Thyroid gland (tissue), 4 donors: ENCODE measurements around the gene SYNGR4. TPM values are rescaled to one million over a fixed set of nuclear protein-coding genes. Genes with fewer than 3 reads are reported as not detected.

Experiments used
- DNase-seq, 2 donors: peaks; one replicate each; pipeline ENCODE4 v3.0.0-alpha.2; 2019
- H3K27ac ChIP-seq, 3 donors: fragments of 200-600 bp; sonication (generic); 1 replicate in 2 of 3; 2 replicates in 1 of 3; pipeline ENCODE4 v1.5.1; 2016 to 2019; ENCODE audit warnings: mild to moderate bottlenecking in 1 of 3, moderate library complexity in 1 of 3
- H3K27me3 ChIP-seq: fragments of 200-600 bp; sonication (generic); one replicate; pipeline ENCODE4 v1.5.1; 2019
- H3K36me3 ChIP-seq, 2 donors: fragments of 200-600 bp; sonication (generic); one replicate each; pipeline ENCODE4 v1.5.1; 2016 to 2019
- H3K4me1 ChIP-seq, 2 donors: fragments of 200-600 bp; sonication (generic); one replicate each; pipeline ENCODE4 v1.5.1; 2017 to 2019
- H3K4me3 ChIP-seq, 3 donors: fragments of 200-600 bp; sonication (generic); replicated peaks in 1 of 3; 1 replicate in 2 of 3; 2 replicates in 1 of 3; pipeline ENCODE4 v1.5.1; 2016; ENCODE audit warnings: mild to moderate bottlenecking in 1 of 3
- H3K9me3 ChIP-seq: fragments of 200-600 bp; sonication (generic); one replicate; pipeline ENCODE4 v1.5.1; 2017
- CTCF ChIP-seq, 6 experiments: fragments of 200-600 bp in 3 of 6; fragments of 450-650 bp in 3 of 6; sonication (generic) in 3 of 6; IDR thresholded peaks; one replicate each; pipeline ENCODE4 v1.5.1; 2016 to 2019; ENCODE audit warnings: antibody characterized with exemption in 6 of 6, mild to moderate bottlenecking in 2 of 6, inconsistent platforms in 1 of 6, moderate library complexity in 1 of 6
- POLR2A ChIP-seq, 2 donors: fragments of 450-650 bp; IDR thresholded peaks; one replicate each; pipeline ENCODE4 v1.6.1; 2017; ENCODE audit warnings: antibody characterized with exemption in 2 of 2, mild to moderate bottlenecking in 2 of 2, moderate library complexity in 1 of 2
- WGBS, 2 donors: methylation state at CpG; one replicate each; pipeline ENCODE4 v1.1.5; 2017; 5-methylcytosine and 5-hydroxymethylcytosine counted together
- intact Hi-C: fragments of 100-400 bp; cut with DNase I; formaldehyde crosslinking; loops from one replicate; pipeline ENCODE4 v1.15.1; 2023
- total RNA-seq, 4 donors: library from RNA; depleted of rRNA; stranded (reverse); fragments of >200 nt; gene quantifications; one replicate each; pipeline ENCODE4 v1.2.3, GENCODE V29; 2016

Gene SYNGR4
- total RNA-seq, 4 donors from 2014 or later, result not detected

GRCh38 chr19:48405010-48405659 lies 41.0 kb downstream of the SYNGR4 start:
- Histone ChIP-seq H3K9me3 (no peaks in the 10 kb centered on the region), H3K4me3 (no peak overlapping the region), H3K27ac (no peak overlapping the region), H3K27me3 (no peaks in the 10 kb centered on the region), H3K36me3 (no peaks in the 10 kb centered on the region), H3K4me1 (no peaks in the 10 kb centered on the region)
- WGBS, 2 donors, result 88 to 94% methylated on average over 11 to 13 of the region's 27 CpGs
- DNase-seq, result no peak
- intact Hi-C loops, result no loop called here
- TF ChIP-seq CTCF (IDR thresholded peaks at IDR 0.05), result no peak
- no peak for TF ChIP-seq POLR2A (IDR thresholded peaks at IDR 0.05)

GRCh38 chr19:48405850-48406249 lies 41.7 kb downstream of the SYNGR4 start:
- H3K4me1 ChIP-seq, result no peaks in the 10 kb centered on the region
- TF ChIP-seq POLR2A (IDR thresholded peaks at IDR 0.05), result no peak
- no peak for TF ChIP-seq CTCF (IDR thresholded peaks at IDR 0.05)
- no peak overlapping the region for H3K4me3 ChIP-seq
- H3K27me3 ChIP-seq, result no peaks in the 10 kb centered on the region
- no peaks in the 10 kb centered on the region for H3K36me3 ChIP-seq
- H3K27ac ChIP-seq, result no peak overlapping the region
- DNase-seq, result no peak
- intact Hi-C loops, result no loop called here
- 86 to 87% methylated on average over 13 of the region's 13 CpGs for WGBS, 2 donors
- no peaks in the 10 kb centered on the region for H3K9me3 ChIP-seq

DNA sequence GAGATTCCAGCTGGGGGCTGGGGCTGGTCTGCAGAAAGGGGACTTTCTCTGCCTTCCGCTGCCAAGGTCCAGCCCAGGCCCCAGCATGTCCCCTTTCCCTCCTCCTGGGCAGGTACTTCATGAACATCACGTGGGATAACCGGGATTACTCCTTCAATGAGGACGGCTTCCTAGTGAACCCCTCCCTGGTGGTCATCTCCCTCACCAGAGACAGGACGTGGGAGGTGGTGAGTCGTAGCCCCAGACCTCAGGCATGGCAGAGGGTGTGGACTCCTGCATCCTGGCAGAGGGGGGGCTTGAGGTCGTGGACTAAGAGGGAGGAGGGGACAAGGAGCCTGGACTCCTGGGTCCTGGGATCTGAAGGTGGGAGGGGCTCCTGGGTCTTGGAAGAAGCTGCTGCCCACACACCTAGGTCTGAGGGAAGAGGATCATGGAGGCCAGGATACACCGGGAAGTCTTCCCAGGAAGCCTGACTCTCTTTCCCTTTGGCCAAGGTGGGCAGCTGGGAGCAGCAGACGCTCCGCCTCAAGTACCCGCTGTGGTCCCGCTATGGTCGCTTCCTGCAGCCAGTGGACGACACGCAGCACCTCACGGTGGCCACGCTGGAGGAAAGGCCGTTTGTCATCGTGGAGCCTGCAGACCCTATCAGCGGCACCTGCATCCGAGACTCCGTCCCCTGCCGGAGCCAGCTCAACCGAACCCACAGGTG lies 49.9 kb downstream of the SYNGR4 start:
- DNase-seq, result peak; percentile 29 to 38
- H3K27ac ChIP-seq, result peak overlapping the region in 1 of 3 donors; percentile 61
- no peak for TF ChIP-seq CTCF (IDR thresholded peaks at IDR 0.05)
- no peak for TF ChIP-seq POLR2A (IDR thresholded peaks at IDR 0.05)
- H3K4me3 ChIP-seq, result peak overlapping the region in 1 of 3 donors; percentile 22
- peaks cover 13 to 26% of the 10 kb centered on the region in 2 donors for H3K4me1 ChIP-seq
- H3K36me3 ChIP-seq, result no peaks in the 10 kb centered on the region
- 31 to 39% methylated on average over 14 to 19 of the region's 24 CpGs for WGBS, 2 donors
- intact Hi-C loops, result no loop called here
- no peaks in the 10 kb centered on the region for H3K9me3 ChIP-seq
- H3K27me3 ChIP-seq, result no peaks in the 10 kb centered on the region

DNA sequence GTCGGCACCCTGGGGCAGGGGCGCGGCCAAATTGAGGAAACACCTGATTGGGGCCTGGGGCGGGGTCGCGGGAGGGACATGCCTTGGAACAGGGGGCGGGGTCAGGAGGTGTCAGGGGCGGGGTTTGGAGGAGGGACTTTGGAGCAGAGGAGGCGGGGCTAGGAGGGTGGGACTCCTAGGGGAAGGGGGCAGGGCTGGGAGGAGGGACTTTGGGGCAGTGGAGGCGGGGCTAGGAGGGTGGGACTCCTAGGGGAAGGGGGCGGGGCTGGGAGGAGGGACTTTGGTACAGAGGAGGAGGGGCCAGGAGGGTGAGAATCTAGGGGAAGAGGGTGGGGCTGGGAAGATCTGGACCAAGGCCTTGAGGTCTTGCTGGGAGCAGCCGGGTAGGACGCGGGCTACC lies 51.2 kb downstream of the SYNGR4 start:
- DNase-seq, result peak; percentile 69 to 71
- Histone ChIP-seq H3K4me1 (peaks cover 13 to 26% of the 10 kb centered on the region in 2 donors), H3K4me3 (peak overlapping the region in 1 of 3 donors; percentile 22), H3K27ac (peak overlapping the region in 1 of 3 donors; percentile 74), H3K27me3 (no peaks in the 10 kb centered on the region), H3K36me3 (no peaks in the 10 kb centered on the region), H3K9me3 (no peaks in the 10 kb centered on the region)
- 14 to 15% methylated on average over 14 of the region's 14 CpGs for WGBS, 2 donors
- TF ChIP-seq POLR2A (IDR thresholded peaks at IDR 0.05) (no peak), CTCF (IDR thresholded peaks at IDR 0.05) (no peak)
- intact Hi-C loops, result no loop called here

- peak overlapping the region in 1 of 3 donors; percentile 74 for H3K27ac ChIP-seq
- DNase-seq, result no peak
- TF ChIP-seq CTCF (IDR thresholded peaks at IDR 0.05) (no peak), POLR2A (IDR thresholded peaks at IDR 0.05) (no peak)
- no peaks in the 10 kb centered on the region for H3K36me3 ChIP-seq
- H3K27me3 ChIP-seq, result no peaks in the 10 kb centered on the region
- H3K9me3 ChIP-seq, result no peaks in the 10 kb centered on the region
- intact Hi-C loops, result no loop called here
- WGBS, 2 donors, result 31 to 48% methylated on average over 14 to 30 of the region's 30 CpGs
- H3K4me1 ChIP-seq, result peaks cover 13 to 26% of the 10 kb centered on the region in 2 donors
- no peak overlapping the region for H3K4me3 ChIP-seq
These were observed 51.6 kb downstream of the SYNGR4 start for GRCh38 chr19:48415806-48416221.
